ENCODE measurements around the gene PSEN1.

PSEN1 gene

GRCh38 chr14:73140811-73141323 is 4.6 kb downstream of the PSEN1 start:
- H3K4me3 ChIP-seq (ENCODE audit: low read length): no peak overlapping the region
- DNase-seq (ENCODE audit: low read depth): no peak
- TF ChIP-seq CTCF (conservative IDR thresholded peaks at IDR 0.05; ENCODE audit: low read length): no peak

GRCh38 chr14:73142216-73142615 is 5.9 kb downstream of the PSEN1 start:
- H3K4me3 ChIP-seq (ENCODE audit: low read length): no peak overlapping the region
- DNase-seq (ENCODE audit: low read depth): no peak
- no peak for TF ChIP-seq CTCF (conservative IDR thresholded peaks at IDR 0.05; ENCODE audit: low read length)

GRCh38 chr14:73143003-73143402 is 6.7 kb downstream of the PSEN1 start:
- TF ChIP-seq CTCF (conservative IDR thresholded peaks at IDR 0.05; ENCODE audit: low read length): no peak
- no peak for DNase-seq (ENCODE audit: low read depth)
- H3K4me3 ChIP-seq (ENCODE audit: low read length): no peak overlapping the region

GRCh38 chr14:73143617-73144016 is 7.3 kb downstream of the PSEN1 start:
- no peak for TF ChIP-seq CTCF (conservative IDR thresholded peaks at IDR 0.05; ENCODE audit: low read length)
- DNase-seq (ENCODE audit: low read depth): no peak
- H3K4me3 ChIP-seq (ENCODE audit: low read length): no peak overlapping the region

GRCh38 chr14:73145371-73145770 is 9.1 kb downstream of the PSEN1 start:
- H3K4me3 ChIP-seq (ENCODE audit: low read length): no peak overlapping the region
- no peak for TF ChIP-seq CTCF (conservative IDR thresholded peaks at IDR 0.05; ENCODE audit: low read length)
- DNase-seq (ENCODE audit: low read depth): no peak

- no peak for DNase-seq (ENCODE audit: low read depth)
- no peak overlapping the region for H3K4me3 ChIP-seq (ENCODE audit: low read length)
- TF ChIP-seq CTCF (conservative IDR thresholded peaks at IDR 0.05; ENCODE audit: low read length): no peak
Measured at GRCh38 chr14:73146111-73146510, 9.8 kb downstream of the PSEN1 start.

GRCh38 chr14:73149753-73150152 is 13.4 kb downstream of the PSEN1 start:
- TF ChIP-seq CTCF (conservative IDR thresholded peaks at IDR 0.05; ENCODE audit: low read length): no peak
- no peak for DNase-seq (ENCODE audit: low read depth)
- H3K4me3 ChIP-seq (ENCODE audit: low read length): no peak overlapping the region
